Activated T-cell treated with anti-CD3 and anti-CD28 coated beads for 4 hours (primary cell): ENCODE results near the gene TNP2.
"Not testable (repeated sequence)": the region's sequence is repeated elsewhere in the genome, so short reads cannot be mapped to it uniquely, and the experiment has no call there.

Experiments
- DNase-seq: peaks from one replicate; pipeline ENCODE4 v3.0.0-alpha.2; 2020

The TNP2 gene

GRCh38 chr16:11239644-11240632 lies 29.2 kb downstream of the TNP2 start:
- no peak for DNase-seq

GRCh38 chr16:11238272-11239202 lies 30.6 kb downstream of the TNP2 start:
- DNase-seq = no peak

DNA sequence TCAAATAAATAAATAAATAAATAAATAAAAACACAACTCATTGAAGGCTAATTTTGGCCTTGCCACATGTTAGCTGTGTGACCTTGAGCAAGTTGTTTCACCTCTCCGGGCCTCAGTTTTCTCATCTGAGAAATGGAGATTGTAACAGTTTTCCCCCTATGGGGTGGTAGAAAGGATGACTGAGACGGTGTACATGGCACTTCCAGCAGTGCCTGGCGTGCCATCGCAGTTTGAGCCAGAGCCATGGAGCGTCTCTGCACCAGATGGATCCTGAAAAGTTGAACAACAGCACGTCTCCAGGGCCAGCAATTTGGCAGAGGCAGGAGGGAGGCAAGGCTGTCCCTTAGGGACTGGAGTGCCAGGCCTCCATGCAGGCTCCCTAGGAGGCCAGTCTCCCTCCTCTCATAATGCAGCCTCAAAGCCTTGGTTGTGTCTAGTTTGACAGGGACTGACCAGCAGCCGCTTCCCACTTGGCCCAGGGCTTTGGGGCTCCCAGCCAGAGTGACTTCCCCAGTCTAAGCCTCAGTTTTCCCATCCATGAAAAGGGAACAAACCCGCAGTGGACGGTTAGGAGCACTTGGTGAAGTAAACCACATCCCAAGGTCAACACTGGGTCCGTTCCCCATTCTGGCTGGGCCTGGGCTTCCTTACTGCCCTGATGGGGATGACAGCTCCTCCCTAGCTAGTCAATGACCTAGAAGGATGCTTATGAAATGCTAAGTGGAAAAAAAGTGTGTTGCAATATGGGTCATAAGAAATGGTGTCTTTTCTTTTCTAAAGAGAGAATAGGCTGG lies 32.5 kb downstream of the TNP2 start:
- DNase-seq = no peak

DNA sequence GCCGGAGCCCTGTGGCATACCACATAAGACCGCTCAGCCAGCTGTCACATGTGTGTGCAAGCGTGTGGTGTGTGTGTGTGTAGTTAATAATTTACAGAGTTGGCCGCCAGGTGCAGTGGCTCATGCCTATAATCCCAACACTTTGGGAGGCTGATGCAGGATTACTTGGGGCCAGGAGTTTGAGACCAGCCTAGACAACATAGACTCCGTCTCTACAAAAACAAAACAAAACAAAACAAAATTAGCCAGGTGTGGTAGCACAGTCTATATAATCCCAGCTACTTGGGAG lies 33.5 kb downstream of the TNP2 start:
- DNase-seq = no peak

DNA sequence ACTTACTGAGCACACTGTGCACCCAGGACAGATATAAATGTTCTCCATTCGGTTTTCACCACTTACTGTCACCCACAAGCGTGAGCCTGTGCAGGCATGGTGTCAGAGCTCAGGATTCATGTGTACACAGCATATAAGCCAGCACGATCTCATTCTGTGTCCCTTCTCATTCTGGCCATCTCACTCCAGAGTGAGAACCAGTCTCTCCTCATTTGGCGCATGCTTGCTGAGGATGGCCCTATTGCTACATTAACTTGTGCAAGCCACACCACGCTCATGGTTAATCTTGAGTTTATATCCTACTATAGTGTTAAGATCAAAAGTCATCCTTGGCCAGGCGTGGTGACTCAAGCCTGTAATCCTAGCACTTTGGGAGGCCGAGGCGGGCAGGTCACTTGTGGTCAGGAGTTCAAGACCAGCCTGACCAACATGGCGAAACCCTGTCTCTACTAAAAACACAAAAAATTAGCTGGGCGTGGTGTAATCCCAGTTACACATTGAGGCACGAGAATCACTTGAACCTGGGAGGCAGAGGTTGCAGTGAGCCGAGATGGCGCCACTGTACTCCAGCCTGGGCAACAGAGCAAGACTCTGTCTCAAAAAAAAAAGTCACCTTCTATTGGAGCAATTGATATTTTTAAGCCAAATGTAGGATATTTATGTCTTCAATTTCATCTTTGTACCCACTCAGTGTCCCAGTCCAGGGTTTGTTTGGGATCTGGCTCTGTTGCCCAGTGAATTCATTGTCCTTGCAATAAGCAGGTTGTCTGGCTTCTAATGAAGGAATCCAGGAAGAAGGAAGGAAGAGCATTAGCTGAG lies 34.0 kb downstream of the TNP2 start:
- no peak for DNase-seq

- peak; percentile 66 for DNase-seq
These were observed 35.3 kb downstream of the TNP2 start for GRCh38 chr16:11233727-11234376.

GRCh38 chr16:11232852-11233726 lies 36.0 kb downstream of the TNP2 start:
- DNase-seq = peak; percentile 85

DNA sequence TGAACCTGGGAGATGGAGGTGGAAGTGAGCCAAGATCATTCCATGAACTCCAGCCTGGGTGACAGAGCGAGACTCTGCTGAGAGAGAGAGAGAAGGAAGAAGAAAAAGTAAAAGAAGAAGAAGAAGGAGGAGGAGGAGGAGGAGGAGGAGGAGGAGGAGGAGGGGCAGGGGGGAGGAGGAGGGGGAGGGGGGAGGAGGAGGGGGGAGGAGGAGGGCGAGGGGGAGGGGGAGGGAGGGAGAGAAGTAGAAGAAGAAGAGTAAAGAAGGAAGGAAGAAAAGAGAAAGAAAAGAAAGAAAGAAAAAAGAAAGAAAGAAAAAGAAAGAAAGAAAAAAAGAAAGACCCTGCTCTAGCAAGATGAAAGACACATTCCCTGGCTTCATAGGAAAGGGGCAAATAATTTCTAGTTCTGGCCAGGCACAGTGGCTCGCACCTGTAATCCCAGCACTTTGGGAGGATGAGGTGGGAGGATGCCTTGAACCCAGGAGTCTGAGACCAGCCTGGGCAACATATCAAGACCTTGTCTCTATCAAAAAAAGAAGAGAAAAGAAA lies 36.7 kb downstream of the TNP2 start:
- DNase-seq = no peak

DNA sequence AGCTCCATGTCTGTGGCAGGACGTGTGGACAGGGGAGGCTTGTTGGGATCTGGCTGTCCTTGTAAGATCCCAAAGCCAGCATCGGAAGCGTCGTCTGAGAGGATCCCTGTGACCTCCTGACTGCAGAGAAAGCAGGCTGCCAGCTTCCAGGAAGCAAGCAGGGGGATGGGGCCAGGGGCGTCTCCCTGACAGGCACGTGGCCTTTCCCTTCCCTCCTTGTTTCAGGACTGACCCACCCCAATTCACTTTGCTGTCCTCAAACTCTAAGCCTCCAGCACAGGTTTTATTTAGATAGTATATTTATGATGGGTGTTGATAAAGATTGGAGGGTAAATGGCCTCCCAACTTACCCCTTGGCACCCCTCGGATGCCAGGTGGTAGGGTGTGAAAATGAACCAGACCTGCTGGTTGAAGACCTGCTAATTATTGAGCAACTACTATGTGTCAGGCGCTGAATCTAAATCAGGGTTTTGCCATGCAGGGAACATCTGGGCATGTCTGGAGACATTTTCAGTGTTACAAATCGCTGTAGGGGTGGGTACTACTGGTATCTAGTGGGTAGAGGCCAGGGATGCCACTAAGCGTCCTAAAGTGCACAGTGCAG lies 37.7 kb downstream of the TNP2 start:
- DNase-seq = no peak

GRCh38 chr16:11229906-11230305 lies 39.2 kb downstream of the TNP2 start:
- DNase-seq = no peak

GRCh38 chr16:11229432-11229831 lies 39.7 kb downstream of the TNP2 start:
- DNase-seq = no peak

DNA sequence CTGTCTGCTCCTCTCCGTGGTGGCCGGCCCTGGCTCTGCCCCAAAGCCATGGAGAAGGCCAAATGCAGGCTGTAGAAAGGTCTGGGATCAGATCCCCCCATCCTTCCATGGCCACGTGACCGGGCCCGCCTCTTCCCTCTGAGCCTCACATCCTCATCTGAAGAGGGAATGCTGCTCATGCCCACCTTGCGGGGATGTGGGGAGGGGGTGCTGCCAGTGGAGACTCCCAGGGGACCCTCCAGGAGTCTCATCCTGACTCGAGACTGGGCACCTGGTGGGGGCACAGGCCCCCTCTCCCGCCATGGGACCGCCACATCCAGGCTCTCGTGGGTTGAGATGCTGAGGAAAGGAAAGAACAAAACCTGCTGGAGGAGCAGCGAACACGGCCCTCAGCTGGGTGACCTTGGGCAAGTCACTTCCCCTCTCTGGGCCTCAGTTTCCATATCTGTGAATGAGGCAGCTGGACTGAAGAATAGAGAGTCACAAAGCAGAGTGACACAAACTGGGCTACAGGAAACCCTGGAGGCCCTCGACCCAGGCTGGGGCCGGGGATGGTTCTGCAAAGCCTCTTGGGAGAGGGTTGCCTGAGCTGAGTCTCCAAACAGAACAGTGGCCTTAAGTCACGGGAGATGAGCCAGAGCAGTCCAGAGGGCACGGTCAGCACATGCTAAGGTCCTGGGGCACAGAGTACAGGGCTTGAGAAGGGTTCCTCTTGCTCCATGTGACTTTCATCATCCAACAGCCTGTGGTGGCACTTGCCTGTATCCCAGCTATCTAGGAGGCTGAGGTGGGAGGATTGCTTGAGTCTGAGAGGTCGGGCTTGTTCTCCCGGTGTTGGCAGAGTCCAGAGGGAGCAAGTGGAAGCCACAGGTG lies 43.2 kb downstream of the TNP2 start:
- DNase-seq = no peak

DNA sequence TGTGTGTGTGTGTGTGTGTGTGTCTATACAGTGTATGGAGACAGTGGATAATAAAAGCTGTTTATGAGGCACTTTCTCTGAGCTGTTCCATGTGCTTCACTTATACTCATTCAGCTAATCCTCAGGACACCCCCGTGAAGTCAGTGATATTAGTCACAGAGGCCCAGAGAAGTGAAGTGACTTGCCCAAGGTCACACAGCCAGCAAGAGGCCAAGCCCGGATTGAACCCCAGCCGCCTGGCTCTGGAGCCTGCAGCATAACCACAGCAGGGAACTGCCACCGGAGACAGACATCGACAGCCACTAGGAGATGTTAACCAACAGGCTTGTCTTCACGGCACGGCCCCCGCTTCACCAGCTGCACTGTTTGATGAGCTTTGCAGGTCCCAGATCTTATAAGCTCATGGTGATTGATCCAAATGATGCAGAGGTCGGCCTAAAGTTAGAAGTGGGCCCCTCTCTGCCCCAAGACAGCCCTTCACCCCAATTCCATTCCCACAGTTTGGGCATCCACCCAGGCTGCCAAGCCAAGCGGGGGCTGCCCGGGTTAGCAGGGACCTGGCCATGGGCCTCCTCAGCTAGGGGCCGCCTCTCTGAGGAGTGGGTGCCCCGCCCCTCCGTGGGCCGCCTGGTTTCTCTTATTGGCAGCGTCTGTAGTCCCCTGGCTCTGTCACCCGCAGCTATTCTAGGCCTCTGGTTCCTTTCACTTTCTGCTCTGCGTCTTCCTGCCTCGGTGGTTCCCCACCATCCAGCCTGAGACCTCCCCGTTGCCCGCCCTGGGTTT lies 44.0 kb downstream of the TNP2 start:
- DNase-seq = peak; percentile 74

- DNase-seq = peak; percentile 22
These were observed 44.8 kb downstream of the TNP2 start for GRCh38 chr16:11224096-11224893.

DNA sequence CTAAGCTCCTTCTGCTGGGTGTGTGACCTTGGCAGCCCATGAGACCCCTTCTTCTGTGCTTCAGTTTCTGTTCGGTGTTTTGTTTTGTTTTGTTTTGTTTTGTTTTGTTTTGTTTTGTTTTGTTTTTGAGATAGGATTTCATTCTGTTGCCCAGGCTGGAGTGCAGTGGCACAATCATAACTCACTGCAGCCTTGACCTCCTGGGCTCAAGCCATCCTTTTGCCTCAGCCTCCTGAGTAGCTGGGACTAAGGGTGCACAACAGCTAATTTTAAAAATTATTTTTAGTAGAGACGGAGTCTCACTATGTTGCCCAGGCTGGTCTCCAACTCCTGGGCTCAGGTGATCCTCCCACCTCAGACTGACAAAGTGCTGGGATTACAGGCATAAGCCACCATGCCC lies 48.6 kb downstream of the TNP2 start:
- not testable (repeated sequence) for DNase-seq

DNA sequence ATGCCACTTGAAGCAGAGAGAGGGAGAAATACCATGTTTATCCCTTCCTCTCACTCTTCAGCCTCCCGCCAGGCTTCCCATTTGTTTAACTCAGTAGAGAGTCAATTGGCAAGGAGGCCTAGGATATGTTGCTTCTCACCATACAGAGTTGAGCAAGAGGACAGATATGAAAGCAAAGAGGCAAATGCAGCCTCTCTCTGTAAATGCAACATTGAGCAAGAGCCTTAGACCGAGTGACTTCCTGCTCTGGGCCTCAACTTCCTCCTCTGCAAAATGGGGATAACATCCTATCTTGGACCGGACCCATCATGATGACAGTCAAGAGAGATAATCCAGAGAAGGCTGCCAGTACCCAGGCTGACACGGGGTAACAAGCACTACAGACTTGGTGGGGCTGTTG lies 49.9 kb downstream of the TNP2 start:
- no peak for DNase-seq

DNA sequence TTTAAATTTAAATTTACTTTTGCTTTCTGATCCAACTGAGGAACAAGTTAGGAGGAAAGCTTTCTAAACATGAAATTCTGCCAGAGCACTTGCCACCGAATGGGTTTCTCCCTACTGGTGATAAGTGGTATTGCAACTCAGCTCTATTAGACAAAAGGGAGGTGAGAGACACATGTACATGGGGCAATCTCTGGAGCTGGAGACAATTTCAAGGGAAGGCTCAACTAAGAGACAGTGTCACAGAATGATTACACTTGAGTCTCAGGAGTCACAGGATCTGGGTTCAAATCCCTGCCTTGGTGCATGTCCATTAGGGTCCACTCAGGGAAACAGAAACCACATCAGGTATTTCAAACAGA lies 50.5 kb downstream of the TNP2 start:
- no peak for DNase-seq
